Natural killer cell treated with Interleukin-12 subunit alpha and Interleukin-12 subunit beta and Interleukin-15 and Interleukin-18, amount 100 ng/mL, for 72 hours (primary cell): ENCODE data around the gene ERP27. TPM values are rescaled to one million over a fixed set of nuclear protein-coding genes. Genes with fewer than 3 reads are reported as not detected.

Source experiments
- ATAC-seq, 2 donors: fragments of 150-1000 bp; cut with Tn5 transposase in 1 of 2; sonication (Bioruptor Pico), chemical (Tn5 transposase) in 1 of 2; 2 replicates each; pipeline ENCODE4 v1.10.0; 2021
- DNase-seq: peaks from one replicate; pipeline ENCODE4 v3.0.0; 2022; ENCODE audit warnings: low spot score
- H3K27ac Mint-ChIP-seq, 2 donors: 1 replicate in 1 of 2; 2 replicates in 1 of 2; pipeline ENCODE4 v1.8.0; 2022; ENCODE audit warnings: mixed read lengths in 2 of 2, mild to moderate bottlenecking in 1 of 2, moderate library complexity in 1 of 2
- H3K27me3 Mint-ChIP-seq, 2 donors: 1 replicate in 1 of 2; 2 replicates in 1 of 2; pipeline ENCODE4 v1.8.0; 2022; ENCODE audit warnings: mixed read lengths in 2 of 2
- H3K36me3 Mint-ChIP-seq: one replicate; pipeline ENCODE4 v1.8.0; 2022; ENCODE audit warnings: mixed read lengths
- H3K4me1 Mint-ChIP-seq, 2 donors: 1 replicate in 1 of 2; 2 replicates in 1 of 2; pipeline ENCODE4 v1.8.0; 2022; ENCODE audit warnings: low read depth in 2 of 2, mixed read lengths in 2 of 2, mild to moderate bottlenecking in 1 of 2
- H3K4me3 Mint-ChIP-seq: one replicate; pipeline ENCODE4 v1.8.0; 2022; ENCODE audit warnings: mixed read lengths
- H3K9me3 Mint-ChIP-seq: 2 replicates; pipeline ENCODE4 v1.8.0; 2022; ENCODE audit warnings: mixed read lengths
- total RNA-seq, 2 donors: library from RNA; stranded (reverse); gene quantifications; one replicate each; pipeline ENCODE4 v1.2.3, GENCODE V29; 2022

ERP27 gene
- total RNA-seq, 2 donors from 2014 or later, result 3.2 to 3.7 TPM

DNA sequence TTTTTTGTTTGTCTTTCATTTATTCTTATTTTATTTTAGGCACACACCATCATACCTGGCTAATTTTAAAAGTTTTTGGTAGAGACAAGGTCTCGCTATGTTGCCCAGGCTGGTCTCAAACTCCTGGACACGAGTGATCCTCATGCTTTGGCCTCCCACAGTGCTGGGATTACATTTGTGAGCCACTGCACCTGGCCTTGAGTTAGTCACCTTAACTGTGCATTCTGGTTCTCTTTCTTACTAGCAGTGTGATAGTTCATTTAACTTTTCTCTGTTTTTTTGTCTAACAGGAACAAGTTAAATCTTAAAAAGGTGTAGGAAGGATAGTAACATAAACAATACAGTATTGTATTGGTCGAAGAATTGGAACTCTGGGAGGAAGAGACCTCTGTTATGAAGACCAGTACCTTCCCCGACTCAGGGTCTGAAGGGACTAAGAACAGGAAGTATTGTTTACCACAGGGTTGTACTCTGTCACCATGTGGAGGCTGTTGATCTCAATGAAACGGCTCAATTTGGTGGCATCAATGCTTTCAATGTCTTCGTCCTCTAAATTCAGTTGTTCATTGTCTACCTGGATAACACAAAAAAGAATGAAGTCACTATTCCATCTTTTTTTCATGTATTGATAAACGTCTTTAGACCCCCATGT is 17.7 kb downstream of the ERP27 start:
- H3K36me3 Mint-ChIP-seq, result peaks cover 20% of the 10 kb centered on the region
- peak overlapping the region; percentile 1 for H3K4me3 Mint-ChIP-seq
- DNase-seq (no peak), ATAC-seq (peak in 1 of 2 donors; percentile 66)
- H3K27me3 Mint-ChIP-seq, result no peaks in the 10 kb centered on the region
- peaks cover 11 to 18% of the 10 kb centered on the region in 2 donors for H3K4me1 Mint-ChIP-seq
- peak overlapping the region; percentile 11 to 26 for H3K27ac Mint-ChIP-seq
- no peaks in the 10 kb centered on the region for H3K9me3 Mint-ChIP-seq

DNA sequence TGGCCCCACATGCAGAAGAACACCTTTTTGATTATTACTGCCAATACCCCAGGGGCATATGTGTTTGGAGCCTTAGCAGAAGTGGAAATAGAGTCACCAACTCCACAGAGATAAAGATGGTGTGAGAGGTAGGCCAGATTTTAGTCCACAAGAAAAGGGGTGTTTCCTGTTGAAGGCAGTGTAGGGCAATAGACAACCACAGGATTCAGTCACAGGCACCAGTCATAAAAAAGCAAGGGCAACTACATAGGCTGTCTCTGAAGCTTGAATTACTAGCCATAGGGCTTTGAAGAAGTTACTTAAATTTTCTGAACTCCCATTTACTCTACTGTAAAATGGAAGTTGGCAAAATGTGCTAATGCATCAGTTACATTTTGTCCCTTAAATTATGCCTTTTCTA is 18.9 kb downstream of the ERP27 start:
- peaks cover 11 to 18% of the 10 kb centered on the region in 2 donors for H3K4me1 Mint-ChIP-seq
- no peaks in the 10 kb centered on the region for H3K9me3 Mint-ChIP-seq
- no peak for DNase-seq
- H3K4me3 Mint-ChIP-seq, result no peak overlapping the region
- no peak overlapping the region for H3K27ac Mint-ChIP-seq
- peaks cover 26% of the 10 kb centered on the region for H3K36me3 Mint-ChIP-seq
- no peak for ATAC-seq
- no peaks in the 10 kb centered on the region for H3K27me3 Mint-ChIP-seq

DNA sequence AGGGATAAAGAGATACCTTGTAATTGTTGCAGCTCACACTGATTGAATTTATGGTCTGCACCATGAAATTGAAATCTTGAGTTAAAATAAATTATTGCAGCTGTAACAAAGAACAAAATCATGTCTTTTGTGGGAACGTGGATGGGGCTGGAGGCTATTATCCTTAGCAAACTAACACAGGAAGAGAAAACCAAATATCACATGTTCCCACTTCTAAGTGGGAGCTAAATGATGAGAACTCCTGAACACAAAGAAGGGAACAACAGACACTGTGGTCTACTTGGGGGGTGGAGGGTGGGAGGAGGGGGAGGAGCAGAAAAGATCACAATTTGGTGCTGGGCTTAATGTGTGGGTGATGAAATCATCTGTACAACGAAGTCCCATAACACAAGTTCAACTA is 22.6 kb downstream of the ERP27 start:
- Mint-ChIP-seq H3K27me3 (no peaks in the 10 kb centered on the region), H3K4me3 (no peak overlapping the region), H3K36me3 (peaks cover 31% of the 10 kb centered on the region), H3K4me1 (peaks cover 6 to 12% of the 10 kb centered on the region in 2 donors), H3K27ac (no peak overlapping the region), H3K9me3 (no peaks in the 10 kb centered on the region)
- ATAC-seq (no peak), DNase-seq (no peak)

DNA sequence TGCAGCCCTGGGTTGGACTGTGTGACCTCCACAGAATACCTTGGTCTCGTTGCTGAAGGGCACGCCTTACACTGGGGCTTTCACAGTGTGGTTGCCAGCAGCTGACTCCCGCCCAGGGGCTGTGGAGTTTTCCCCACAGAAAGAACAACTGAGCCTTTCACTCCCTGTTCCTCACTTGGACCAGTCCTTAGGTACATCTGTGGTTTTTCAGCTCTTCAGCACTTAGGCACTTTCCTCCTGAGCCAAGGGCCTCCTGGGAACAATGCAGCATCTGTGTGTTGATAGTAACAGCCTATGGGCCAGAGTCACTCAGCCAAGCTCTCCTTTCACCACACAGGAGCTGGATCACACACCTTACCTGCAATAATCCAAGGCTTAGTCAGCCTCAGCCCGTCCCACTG is 25.0 kb downstream of the ERP27 start:
- H3K36me3 Mint-ChIP-seq, result peaks cover 24% of the 10 kb centered on the region

DNA sequence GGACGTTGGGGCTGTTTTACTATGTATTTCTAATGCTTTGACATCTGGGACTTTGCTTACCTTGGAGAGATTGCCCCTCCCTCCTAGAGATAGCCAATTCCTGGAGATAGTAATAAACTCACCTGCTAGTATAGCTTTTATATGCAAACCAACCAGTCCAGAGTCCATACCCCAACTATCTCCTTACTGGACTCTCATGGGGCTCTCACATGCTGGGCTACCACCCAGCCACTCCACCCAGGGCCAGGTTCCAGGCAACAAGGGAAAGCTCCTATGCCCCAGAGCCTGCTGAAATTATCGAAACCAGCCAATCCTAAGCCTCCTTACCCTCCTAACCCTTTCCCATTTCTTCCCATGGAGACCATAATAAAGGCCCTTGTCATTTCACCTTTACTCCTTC is 27.2 kb downstream of the ERP27 start:
- no peaks in the 10 kb centered on the region for H3K27me3 Mint-ChIP-seq
- peaks cover 22% of the 10 kb centered on the region for H3K36me3 Mint-ChIP-seq
- peak overlapping the region; percentile 69 to 77 for H3K27ac Mint-ChIP-seq
- DNase-seq (no peak), ATAC-seq (no peak)
- H3K4me1 Mint-ChIP-seq, result peaks cover 21 to 25% of the 10 kb centered on the region in 2 donors
- H3K9me3 Mint-ChIP-seq, result no peaks in the 10 kb centered on the region
- H3K4me3 Mint-ChIP-seq, result no peak overlapping the region

More for the DNA sequence above, 25.0 kb downstream of the ERP27 start:
- H3K4me1 Mint-ChIP-seq, result peaks cover 11 to 16% of the 10 kb centered on the region in 2 donors
- no peak overlapping the region for H3K27ac Mint-ChIP-seq
- H3K4me3 Mint-ChIP-seq, result no peak overlapping the region
- no peak for ATAC-seq
- H3K9me3 Mint-ChIP-seq, result no peaks in the 10 kb centered on the region
- H3K27me3 Mint-ChIP-seq, result no peaks in the 10 kb centered on the region
- DNase-seq, result no peak

DNA sequence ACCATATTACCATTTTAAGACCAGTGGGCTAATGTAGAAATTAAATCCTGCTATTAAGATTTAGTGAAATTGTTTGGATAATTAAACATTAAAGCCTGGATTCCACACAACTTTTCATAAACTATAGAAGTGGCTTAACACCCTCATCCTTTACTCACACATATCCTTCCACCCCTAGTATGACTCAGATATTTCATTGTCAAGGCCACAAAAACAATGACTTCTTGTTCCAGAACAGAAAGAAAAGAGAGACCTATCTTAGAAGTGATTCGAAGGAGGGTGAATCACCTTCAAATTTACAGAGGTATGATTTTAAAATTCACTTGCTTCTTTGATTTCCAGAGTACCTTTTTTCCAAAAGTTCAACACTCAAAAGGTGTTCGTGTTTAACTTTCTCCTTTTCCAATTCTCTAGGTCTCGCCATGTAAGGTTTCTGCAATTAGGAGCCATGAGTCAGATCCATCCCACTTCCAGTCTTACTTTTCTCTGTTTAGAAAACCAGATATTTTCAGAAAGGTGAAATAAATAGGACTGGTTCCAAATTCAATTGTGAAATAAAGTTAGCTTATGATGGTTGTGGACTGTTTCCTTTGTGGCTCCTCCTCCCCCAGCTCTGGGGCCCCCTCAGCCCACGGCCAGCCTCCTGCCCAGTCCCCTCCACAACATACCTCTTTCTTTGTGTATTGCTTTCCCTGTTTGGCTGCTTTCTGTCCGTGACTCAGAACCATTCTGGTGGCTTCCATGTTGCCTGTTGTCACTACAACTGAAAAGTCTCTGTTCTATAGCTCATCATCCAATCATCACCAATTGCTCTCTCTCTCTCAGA is 28.0 kb downstream of the ERP27 start:
- H3K27ac Mint-ChIP-seq, result peak overlapping the region; percentile 69 to 77
- no peaks in the 10 kb centered on the region for H3K27me3 Mint-ChIP-seq
- no peaks in the 10 kb centered on the region for H3K9me3 Mint-ChIP-seq
- ATAC-seq (peak; percentile 67 to 74), DNase-seq (no peak)
- peaks cover 19% of the 10 kb centered on the region for H3K36me3 Mint-ChIP-seq
- peak overlapping the region; percentile 34 for H3K4me3 Mint-ChIP-seq
- peaks cover 21 to 25% of the 10 kb centered on the region in 2 donors for H3K4me1 Mint-ChIP-seq

DNA sequence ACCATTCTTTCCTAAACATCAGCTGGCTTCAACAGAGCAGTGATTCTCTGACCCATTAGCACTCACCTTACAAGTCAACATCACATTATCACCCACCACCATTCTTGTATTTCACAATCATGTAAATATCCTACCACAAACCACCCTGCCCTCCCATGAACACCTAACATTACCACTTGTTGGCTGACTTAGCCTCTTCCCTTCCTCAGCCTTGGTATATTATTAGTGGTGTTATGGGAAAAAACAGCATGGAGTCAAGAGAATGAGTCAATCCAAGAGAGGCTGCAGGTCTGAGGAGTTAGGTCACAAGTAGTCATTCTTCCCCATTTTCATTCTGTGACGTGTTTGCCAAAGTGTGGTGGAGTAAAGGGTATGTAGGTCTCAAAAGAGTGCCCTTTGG is 30.4 kb downstream of the ERP27 start:
- no peak for DNase-seq
- Mint-ChIP-seq H3K36me3 (peaks cover 6% of the 10 kb centered on the region), H3K27me3 (no peaks in the 10 kb centered on the region), H3K4me3 (peak overlapping the region; percentile 21), H3K27ac (peak overlapping the region; percentile 20 to 40), H3K9me3 (no peaks in the 10 kb centered on the region), H3K4me1 (peaks cover 21 to 25% of the 10 kb centered on the region in 2 donors)
- peak; percentile 56 to 63 for ATAC-seq

DNA sequence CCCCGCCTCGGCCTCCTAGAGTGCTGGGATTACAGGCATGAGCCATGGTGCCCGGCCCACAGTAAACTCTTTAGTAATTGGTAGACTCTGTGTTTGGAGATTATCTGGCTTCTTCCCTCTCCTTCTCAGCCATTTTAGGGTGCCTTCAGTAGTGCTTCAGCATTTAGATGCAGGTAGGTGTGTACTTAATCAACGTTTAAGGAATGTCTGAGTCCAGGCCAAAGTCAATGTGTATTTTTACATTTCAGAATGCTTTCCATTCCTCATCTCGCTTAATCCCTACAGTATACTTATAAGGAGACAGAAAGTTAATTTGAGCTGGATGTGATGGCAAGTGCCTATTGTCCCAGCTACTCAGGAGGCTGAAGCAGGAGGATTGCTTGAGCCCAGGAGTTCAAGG is 32.2 kb downstream of the ERP27 start:
- no peaks in the 10 kb centered on the region for H3K27me3 Mint-ChIP-seq
- H3K9me3 Mint-ChIP-seq, result no peaks in the 10 kb centered on the region
- peaks cover 6% of the 10 kb centered on the region for H3K36me3 Mint-ChIP-seq
- ATAC-seq, result no peak
- no peak overlapping the region for H3K4me3 Mint-ChIP-seq
- peaks cover 21 to 30% of the 10 kb centered on the region in 2 donors for H3K4me1 Mint-ChIP-seq
- no peak overlapping the region for H3K27ac Mint-ChIP-seq
- no peak for DNase-seq

DNA sequence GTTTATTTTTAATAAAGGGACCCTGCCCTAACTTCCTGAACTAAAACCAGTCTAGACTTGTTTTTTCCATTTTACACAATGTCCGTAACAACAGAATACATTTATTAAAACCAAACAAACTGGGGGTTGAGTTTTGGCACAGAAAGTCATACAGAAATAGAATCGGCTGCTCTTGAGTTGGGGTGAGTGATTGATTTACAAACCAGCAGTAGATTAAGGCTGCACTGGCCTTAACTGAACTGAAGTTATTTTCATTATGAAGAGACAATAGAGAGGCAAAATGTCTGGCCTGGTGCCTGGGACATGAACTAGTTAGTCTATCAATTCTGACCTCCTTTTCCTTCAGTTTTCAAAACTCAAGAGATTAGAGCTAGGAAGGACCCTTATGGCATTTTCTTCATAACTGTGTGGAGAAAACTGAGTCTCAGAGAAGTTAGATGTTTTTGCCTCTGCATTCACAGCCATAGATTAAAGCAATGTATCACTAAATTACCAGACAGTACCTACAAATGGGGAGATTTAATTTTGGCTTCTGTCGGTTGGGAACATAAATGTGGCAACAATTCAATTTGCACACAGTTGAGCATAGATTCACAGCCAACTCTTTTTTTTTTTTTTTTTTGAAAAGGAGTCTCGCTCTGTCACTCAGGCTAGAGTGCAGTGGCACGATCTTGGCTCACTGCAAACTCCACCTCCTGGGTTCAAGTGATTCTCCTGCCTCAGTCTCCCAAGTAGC is 32.9 kb downstream of the ERP27 start:
- Mint-ChIP-seq H3K4me3 (no peak overlapping the region), H3K4me1 (peaks cover 17 to 24% of the 10 kb centered on the region in 2 donors), H3K27me3 (no peaks in the 10 kb centered on the region), H3K9me3 (no peaks in the 10 kb centered on the region), H3K36me3 (peaks cover 6% of the 10 kb centered on the region), H3K27ac (no peak overlapping the region)
- DNase-seq (no peak), ATAC-seq (no peak)

DNA sequence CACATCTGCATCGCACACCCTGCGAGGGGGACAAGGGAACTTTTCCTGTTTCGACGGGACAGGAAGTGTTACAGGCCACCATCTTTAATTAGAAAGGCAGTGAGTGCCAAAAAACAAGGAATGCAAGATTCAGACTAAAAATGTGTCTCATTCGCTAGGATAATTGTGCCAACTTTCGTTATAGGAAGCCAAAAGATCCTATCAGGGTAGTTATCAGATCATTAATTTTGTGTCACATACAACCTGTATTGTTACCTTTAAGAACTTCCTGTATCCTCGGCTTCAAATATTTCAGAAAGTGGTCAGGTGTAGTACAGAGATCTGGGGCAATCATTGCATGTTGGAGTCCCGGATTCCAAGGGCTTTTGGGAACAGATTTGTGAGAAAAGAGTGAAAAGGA is 33.5 kb downstream of the ERP27 start:
- Mint-ChIP-seq H3K4me1 (peaks cover 12 to 19% of the 10 kb centered on the region in 2 donors), H3K27me3 (no peaks in the 10 kb centered on the region), H3K36me3 (peaks cover 6% of the 10 kb centered on the region), H3K4me3 (no peak overlapping the region), H3K27ac (no peak overlapping the region), H3K9me3 (no peaks in the 10 kb centered on the region)
- DNase-seq (no peak), ATAC-seq (no peak)

DNA sequence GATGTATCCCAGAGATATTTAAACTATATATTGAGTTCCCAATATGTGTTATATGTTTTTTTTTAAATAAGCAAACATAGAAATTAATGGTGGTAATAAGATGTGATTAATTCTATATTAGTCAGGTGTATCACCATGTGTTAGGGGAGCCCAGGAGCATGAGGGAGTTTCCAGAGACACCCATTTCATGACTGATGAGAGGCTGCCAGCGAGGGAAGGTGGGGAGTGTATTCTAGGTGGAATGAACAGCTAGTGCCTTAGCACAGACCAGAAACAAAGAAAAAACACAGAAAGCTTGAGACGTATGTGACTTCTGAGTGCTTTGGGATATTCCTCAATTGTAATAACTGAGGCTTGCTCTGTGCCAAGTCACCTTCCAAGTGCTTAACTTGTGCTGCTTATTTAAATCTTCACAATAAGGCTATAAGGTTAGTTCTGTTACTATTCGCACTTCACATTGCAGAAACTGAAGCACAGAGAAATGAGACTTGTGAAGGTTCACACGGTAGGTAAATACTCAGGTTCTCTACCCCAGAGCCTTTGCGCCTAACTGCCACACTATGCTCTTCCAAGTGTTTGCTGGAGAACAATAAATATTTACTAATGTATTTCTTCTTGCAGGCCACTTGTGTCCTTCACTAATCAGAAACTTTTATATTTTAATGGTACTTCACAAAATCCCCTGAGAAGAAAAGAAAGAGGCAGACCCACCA is 34.8 kb downstream of the ERP27 start:
- Mint-ChIP-seq H3K27ac (no peak overlapping the region), H3K4me3 (no peak overlapping the region), H3K4me1 (peaks cover 11 to 16% of the 10 kb centered on the region in 2 donors), H3K9me3 (no peaks in the 10 kb centered on the region), H3K27me3 (no peaks in the 10 kb centered on the region), H3K36me3 (peaks cover 5% of the 10 kb centered on the region)
- ATAC-seq (no peak), DNase-seq (no peak)

DNA sequence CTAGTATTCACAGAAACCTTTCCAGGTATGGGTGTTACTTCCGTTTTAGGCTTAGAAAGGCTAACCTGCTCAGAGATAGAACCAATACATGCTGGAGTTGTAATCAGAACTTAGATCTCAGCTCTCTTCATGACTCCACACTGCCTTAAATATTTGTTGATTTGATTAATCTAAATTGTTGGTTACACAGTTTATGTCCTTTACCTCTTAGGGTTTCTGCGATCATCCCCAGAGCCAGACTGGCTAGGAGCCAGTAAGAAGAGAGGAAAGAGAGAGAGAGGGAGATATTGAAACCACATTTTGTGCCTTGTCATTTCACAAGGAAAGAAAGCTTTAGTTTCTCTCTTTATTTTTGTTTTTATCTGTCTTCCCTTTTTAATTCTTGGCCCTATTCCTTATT is 35.9 kb downstream of the ERP27 start:
- Mint-ChIP-seq H3K9me3 (no peaks in the 10 kb centered on the region), H3K4me1 (peaks cover under 1 to 5% of the 10 kb centered on the region in 2 donors), H3K27ac (no peak overlapping the region), H3K36me3 (no peaks in the 10 kb centered on the region), H3K27me3 (no peaks in the 10 kb centered on the region), H3K4me3 (no peak overlapping the region)
- DNase-seq, result no peak
- no peak for ATAC-seq

DNA sequence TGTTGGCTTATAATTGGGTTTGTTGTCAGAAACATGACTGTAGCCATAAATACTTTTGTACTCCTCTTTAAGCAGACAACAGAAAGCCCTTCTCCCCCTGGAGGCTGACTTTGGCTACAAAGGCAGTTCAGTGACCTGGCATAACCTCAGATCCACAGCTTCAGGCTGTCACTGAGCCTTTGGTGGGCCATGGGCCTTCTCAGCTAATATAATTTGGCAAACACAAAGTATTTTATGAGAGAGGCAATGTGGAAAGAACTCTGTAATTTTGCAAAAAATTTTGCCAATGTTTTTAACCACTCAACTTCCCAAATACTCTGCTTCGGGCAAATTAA is 37.1 kb downstream of the ERP27 start:
- Mint-ChIP-seq H3K4me3 (no peak overlapping the region), H3K36me3 (no peaks in the 10 kb centered on the region), H3K27ac (no peak overlapping the region), H3K27me3 (no peaks in the 10 kb centered on the region), H3K9me3 (no peaks in the 10 kb centered on the region), H3K4me1 (peaks cover 0 to 5% of the 10 kb centered on the region in 2 donors)
- ATAC-seq (no peak), DNase-seq (no peak)
